ENCODE measurements around the gene PRRG2.
A peak's percentile ranks its signal among the peaks of the same experiment; 100 is the strongest.
"Not testable (repeated sequence)": the region's sequence is repeated elsewhere in the genome, so short reads cannot be mapped to it uniquely, and the experiment has no call there.

PRRG2 gene

DNA sequence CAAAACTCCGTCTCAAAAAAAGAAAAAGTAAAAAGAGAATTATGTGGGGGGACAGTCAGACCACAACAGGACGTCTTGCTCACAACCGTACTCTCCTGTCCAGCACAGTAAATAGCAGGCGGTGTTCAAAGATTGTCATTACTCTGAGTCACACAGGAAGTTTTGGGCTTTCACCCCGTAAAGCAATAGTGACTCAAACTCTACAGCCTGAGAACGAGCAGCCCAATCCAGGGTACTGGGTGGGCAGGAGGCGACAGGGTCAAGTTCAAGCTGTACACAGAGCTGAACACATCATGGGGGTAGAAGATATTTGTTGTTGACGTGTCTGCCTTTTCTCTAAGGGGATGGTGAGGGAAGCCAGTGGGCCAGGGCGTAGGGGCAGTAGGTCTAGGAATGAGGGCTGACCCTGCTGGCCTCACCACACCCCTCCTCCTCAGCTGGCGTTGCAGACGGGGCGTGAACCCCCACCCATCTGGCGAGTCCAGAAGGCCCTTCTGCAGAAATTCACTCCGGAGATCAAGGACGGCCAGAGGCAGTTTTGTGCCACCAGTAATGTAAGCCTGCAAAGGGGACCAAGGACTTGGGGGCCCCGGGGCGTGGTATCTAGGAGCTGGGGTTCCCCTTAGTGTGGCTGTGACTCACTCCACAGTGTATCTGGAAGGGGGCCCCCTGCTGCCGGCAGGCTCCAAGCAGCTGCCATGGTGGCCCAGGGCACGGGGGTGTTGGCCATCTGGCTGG is 33.1 kb downstream of the PRRG2 start:
- no peak for DNase-seq

GRCh38 chr19:49615861-49616260 is 34.7 kb downstream of the PRRG2 start:
- no peak for DNase-seq

DNA sequence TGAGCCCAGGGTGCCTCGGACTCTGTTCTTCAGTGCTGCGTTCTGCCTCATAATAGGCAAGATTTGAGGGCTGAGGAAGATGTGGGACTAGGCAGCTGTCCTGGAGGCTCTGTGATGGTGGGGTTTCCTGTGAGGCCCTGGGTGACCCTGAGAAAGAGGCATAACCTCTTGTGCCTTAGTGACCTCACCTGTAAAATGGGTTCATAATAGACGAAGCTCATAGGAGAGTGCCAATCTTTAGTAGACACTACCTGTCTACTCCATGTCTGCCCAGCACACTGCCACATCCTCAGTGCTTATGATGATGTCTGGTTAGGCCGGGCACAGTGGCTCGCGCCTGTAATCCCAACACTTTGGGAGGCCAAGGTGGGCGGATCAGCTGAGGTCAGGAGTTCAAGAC is 35.4 kb downstream of the PRRG2 start:
- DNase-seq, result no peak

DNA sequence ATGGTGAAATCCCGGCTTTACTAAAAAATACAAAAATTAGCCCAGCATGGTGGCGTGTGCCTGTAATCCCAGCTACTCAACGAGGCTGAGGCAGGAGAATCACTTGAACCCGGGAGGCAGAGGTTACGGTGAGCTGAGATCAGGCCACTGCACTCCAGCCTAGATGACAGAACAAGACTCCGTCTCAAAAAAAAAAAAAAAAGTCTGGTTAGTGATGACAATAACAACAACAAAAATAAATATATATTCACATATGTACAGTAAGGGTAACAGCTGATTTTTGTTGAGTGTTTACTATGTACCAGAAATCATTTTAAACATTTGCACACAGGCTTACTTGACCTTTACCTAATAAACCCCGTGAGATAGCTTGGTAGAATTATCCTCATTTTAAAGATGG is 35.8 kb downstream of the PRRG2 start:
- no peak for DNase-seq

DNA sequence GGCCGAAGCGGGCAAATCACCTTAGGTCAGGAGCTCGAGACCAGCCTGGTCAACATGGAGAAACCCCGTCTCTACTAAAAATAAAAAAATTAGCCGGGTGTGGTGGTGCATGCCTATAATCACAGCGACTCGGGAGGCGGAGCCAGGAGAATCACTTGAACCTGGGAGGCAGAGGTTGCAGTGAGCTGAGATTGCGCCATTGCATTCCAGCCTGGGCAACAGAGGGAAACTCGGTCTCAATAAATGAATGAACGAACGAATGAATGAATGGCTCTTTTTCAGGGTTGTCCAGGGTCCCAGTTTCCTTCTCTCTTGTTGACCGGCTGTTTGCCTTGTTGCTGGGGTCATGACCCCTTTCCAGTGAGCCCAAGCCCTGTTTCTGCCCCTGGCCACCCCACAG is 36.7 kb downstream of the PRRG2 start:
- DNase-seq, result not testable (repeated sequence)

GRCh38 chr19:49624967-49625910 is 44.1 kb downstream of the PRRG2 start:
- no peak for DNase-seq

- DNase-seq, result no peak
These were observed 45.1 kb downstream of the PRRG2 start for GRCh38 chr19:49626226-49626625.

GRCh38 chr19:49629659-49630058 is 48.5 kb downstream of the PRRG2 start:
- no peak for DNase-seq

DNA sequence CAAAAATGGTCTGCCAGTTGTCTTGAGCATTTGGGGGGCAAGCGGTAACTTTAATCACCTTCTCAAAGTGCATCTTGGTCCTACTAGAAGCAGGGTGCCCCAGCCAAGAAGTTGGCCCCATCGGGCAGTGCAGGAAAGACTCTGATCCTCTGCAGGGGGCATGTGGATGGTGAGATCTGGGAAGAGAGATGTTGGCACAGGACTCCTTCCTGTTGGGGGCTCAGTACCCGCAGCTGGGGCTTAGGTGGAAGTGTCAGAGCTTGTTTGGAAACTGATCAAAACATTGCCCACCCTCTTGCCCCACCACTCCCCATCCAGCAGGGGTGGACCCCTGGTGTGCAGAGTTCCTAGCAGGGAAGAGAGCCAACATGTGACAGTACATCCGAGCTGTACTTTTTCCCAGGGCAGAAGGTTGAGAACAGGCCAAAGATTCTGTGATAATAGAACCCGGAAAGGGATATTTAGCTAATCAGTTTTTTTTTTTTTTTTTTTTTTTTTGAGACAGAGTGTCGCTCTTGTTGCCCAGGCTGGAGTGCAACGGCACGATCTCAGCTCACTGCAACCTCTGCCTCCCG is 50.0 kb downstream of the PRRG2 start:
- peak; percentile 20 for DNase-seq

- no peak for DNase-seq
These were observed 50.6 kb downstream of the PRRG2 start for GRCh38 chr19:49631610-49632192.

- no peak for DNase-seq
These were observed 51.5 kb downstream of the PRRG2 start for GRCh38 chr19:49632576-49632975.

DNA sequence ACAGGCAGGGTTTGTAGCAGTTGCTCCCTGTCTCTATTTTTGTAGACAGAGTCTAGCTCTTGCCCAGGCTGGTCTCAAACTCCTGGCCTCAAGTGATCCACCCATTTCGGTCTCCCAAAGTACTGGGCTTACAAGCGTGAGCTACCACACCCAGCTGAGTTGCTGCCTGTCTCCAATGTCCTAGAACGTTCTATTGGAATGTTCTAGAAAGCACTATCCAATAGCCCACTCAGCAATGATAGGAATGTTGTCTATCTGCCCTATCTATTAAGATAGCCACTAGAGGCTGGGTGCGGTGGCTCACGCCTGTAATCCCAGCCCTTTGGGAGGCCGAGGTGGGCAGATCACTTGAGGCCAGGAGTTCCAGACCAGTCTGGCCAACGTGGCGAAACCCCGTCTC is 52.2 kb downstream of the PRRG2 start:
- not testable (repeated sequence) for DNase-seq

DNA sequence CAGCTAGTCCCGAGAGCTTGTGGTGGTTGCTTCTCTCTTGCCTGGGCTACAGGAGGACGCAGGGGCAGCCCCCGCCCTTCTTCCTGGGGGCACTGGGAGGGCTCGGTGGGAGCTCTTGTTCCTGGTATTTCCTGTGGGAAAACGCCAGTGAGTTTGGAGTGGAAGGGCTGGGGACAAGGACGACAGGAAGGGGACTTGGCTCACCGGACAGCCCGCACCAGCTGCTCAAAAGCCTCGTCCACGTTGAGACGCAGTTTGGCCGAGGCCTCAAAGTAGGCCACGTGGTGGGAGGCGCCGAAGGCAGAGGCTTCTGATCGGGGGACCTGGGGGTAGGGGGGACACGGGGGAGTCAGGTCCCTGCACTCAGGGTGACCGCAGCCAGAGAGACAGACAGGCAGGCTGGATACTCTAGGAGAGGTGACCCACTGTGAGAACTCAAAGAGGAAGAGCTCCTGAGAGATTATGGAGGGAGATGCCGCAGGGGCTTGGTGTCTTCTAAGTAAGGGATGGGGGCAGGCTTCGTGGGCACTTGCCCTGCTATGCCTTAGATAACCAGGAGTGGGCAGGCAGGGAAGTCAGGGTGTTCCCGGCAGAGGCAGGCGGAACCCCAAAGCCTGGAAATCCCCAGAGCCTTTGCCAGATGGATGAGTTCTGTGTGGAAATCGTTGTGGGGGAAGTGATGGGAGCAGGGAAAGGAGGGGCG is 54.6 kb downstream of the PRRG2 start:
- no peak for DNase-seq

DNA sequence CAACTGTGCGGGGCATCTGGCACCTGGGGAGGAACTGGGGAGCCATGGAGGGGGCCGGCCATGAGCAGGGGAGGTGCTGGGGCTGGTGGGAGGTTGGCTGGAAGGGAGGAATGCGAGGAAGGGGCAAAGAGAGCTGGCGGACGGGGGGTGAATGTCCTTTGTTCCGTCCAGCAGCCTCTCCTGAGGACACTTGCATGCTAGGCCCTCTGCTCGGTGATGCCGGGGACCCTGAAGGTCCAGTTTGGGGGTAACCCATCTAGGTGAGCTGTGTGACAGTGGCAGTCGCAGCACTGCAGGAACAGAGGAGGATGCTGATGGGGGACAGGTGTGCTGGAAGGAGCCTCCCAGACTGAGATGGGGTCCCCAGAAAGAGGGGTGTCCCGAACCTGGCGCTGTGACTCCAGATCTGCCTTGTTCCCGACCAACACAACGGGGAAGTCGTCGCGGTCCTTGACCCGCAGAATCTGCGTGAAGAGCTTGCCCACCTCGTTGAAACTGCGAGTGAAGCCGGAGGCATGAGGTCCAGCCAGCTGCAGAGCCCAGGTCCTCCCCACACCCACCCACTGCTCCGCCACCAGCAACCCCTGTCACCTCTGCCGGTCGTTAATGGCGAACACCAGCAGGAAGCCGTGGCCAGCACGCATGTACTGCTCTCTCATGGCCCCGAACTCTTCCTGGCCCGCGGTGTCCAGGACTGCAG is 55.3 kb downstream of the PRRG2 start:
- DNase-seq, result no peak

DNA sequence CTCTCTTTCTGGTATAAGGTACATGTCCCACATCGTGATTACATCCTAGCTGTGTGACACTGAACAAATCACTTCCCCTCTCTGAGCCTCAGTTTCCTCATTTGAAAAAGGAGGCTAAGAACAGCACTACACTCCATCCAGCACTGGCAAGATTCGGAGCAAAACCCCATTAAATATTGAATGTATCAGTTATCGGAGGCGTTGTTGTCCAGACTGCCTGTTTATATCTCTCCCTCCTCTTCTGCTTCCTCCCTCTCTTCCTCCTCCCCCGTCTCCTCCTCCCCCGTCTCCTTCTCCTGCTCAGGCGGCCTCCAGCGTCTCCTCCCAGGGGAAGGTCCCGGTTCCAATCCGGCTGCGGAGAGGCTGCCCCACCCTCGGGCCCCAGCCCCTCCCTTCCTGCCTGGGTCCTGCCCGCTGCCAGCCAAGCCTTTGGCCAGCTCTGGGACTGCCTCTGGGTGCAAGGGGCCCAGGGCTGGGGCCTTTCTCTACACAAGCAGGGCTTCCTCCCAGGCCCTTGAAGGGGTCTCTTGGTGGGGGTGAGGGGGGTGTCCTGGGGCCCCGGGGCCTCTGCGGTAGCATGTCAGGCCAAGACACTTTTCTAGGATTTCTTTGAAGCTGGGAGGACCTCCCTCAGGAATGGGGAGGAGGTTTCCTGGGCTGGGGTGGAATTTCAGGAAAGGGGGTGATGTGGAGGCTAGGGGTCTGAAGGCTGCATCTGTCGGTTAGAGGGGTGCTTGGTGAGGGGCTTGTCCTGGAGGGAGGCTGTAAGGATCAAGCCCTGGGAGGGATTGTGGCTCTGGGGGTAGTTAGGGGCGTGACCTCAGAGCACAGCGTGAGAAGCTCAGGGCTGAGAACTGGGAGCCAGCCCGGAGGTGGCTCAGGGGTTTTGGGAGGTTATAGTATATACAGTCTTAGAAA is 57.0 kb downstream of the PRRG2 start:
- no peak for DNase-seq

DNA sequence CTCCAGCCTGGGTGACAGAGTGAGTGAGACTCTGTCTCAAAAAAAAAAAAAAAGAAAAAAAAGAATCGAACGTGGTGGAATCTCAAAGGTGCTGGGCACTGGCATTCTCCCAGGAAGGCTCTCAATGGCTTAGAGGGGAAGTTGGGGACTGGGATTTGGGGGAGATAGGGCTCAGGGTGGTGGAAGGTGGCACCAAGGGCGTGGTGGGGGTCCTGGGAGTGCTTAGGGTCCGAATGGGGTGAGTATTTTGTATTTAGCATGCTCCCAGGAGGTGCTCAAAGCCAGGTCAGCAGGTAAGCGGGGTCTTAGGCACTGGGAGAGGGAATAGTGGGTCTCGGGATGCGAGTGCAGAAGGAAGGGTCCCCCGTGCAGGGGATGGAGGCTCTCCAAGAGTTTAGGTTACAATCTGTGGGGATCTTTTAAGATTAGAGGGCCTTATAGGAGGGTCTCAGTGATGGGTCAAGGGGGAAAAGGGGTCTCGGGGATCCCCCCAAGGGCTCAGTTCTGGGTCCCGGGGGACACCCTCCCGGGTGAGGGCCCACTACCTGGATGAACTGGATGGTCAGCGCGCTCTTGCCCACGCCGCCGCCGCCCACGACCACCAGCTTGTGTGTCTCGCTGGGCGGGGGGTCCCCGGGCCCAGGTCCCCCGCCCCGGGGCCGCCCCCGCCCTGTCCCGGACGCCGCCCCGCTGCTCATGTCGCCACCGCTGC is 58.4 kb downstream of the PRRG2 start:
- DNase-seq, result no peak

DNA sequence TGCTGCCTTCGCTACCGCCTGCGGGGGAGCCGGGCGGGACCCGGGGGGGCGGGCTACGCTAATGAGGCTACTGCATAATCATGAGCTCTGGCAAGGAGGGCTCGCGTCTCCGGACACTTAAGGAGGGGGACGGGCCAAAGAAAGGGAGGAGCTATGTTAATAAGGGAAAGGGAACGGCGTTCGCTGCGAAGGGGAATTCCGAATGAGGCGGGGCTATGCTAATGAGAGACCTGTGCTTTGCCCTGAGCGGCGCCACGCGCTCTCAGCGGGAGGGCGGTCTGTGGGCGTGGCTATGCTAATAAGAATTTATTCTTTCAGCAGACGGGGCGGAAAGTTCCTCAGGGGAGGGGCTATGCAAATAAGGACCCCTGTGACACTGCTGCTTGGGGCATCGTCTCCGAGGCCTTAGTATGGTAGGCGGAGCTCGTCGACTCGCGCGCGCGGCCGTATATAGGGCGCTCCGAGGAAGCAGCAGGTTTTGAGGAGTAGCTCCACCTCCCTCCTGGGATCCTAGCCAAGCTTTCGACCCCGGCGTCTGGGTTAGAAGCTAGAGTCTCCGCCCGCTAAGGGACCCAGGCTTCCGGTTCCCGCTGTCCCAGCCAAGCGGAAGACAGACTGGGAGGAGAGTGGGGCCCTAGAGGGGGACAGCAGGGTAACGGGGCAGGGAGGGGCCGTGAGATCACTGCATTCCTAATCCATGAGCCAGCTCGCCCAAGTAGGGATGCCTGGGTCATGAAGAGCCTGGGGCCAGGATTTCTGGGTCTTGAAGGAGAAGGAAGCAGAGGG is 59.2 kb downstream of the PRRG2 start, which contains the start of gene RRAS:
Gene RRAS, minus strand, starts transcription at position 31 of the 786 bp plus-strand sequence. CDS start 45 bp downstream, outside the sequence.
- DNase-seq, result peak; percentile 99
